Endothelial cell of umbilical vein (primary cell): ENCODE data around the gene IRF2BP1. TPM values are rescaled to one million over a fixed set of nuclear protein-coding genes. Genes with fewer than 3 reads are reported as not detected.

Experiments used
- BruUV-seq: library from RNA; stranded (reverse); fragments of 400-500 nt; replicated peaks from 2 replicates; lab custom pipeline; 2021; lab: Mats Ljungman, UMichigan
- CTCF ChIA-PET: fragments of 300-600, 350-600 bp; sonication (Branson Sonifier 250); formaldehyde crosslinking; loops from one replicate; lab custom pipeline; 2021; ENCODE audit warnings: antibody characterized with exemption, inconsistent platforms; lab: Charles Lee
- POLR2A ChIA-PET: fragments of 300-600, 350-600 bp; sonication (Branson Sonifier 250); formaldehyde crosslinking; loops from one replicate; lab custom pipeline; 2021; ENCODE audit warnings: antibody characterized with exemption, inconsistent platforms; lab: Charles Lee
- DNase-seq: peaks from one replicate; pipeline ENCODE4 v3.0.0-alpha.2; 2011; ENCODE audit warnings: low read depth, low spot score
- FAIRE-seq: peaks from 2 replicates; lab custom pipeline; 2011; peaks lifted over from hg19 to GRCh38; lab: Jason Lieb, UNC
- H2AFZ ChIP-seq: 2 replicates; pipeline ENCODE4 v1.6.0; 2012; ENCODE audit warnings: low read depth, low read length, control low read depth, inconsistent platforms
- H3K27ac ChIP-seq: 2 replicates; pipeline ENCODE4 v1.5.1; 2011; ENCODE audit warnings: low read depth, mild to moderate bottlenecking, control low read depth, low read length, moderate library complexity; ENCODE audit not compliant: insufficient read depth
- H3K27me3 ChIP-seq, 2 experiments: 2 replicates each; pipeline versions ENCODE4 v1.6.0 to v1.6.1; 2011; ENCODE audit warnings: low read length in 2 of 2, mixed read lengths in 1 of 2; ENCODE audit not compliant: control insufficient read depth in 2 of 2, insufficient read depth in 2 of 2
- H3K36me3 ChIP-seq, 2 experiments: 2 replicates in 1 of 2; 3 replicates in 1 of 2; pipeline ENCODE4 v1.5.1; 2011; ENCODE audit warnings: low read length in 2 of 2, mild to moderate bottlenecking in 1 of 2, moderate library complexity in 1 of 2; ENCODE audit not compliant: control insufficient read depth in 2 of 2, insufficient read depth in 2 of 2; ENCODE audit errors: extremely low read depth in 1 of 2
- H3K4me1 ChIP-seq: 3 replicates; pipeline ENCODE4 v1.5.1; 2011; ENCODE audit warnings: mild to moderate bottlenecking, low read length; ENCODE audit not compliant: control insufficient read depth, insufficient read depth; ENCODE audit errors: extremely low read depth
- H3K4me2 ChIP-seq: 2 replicates; pipeline ENCODE4 v1.6.1; 2011; ENCODE audit warnings: low read length, control low read depth, mixed read lengths; ENCODE audit not compliant: insufficient read depth
- H3K4me3 ChIP-seq, 3 experiments: fragments of 200-600 bp in 1 of 3; sonication (generic), shearing (Covaris generic) in 1 of 3; replicated peaks in 1 of 3; 2 replicates each; pipeline ENCODE4 v1.5.1; 2011 to 2016; ENCODE audit warnings: control low read depth in 3 of 3, low read length in 3 of 3, mild to moderate bottlenecking in 2 of 3, inconsistent platforms in 1 of 3, low read depth in 1 of 3, moderate library complexity in 1 of 3; ENCODE audit not compliant: insufficient read depth in 1 of 3
- H3K79me2 ChIP-seq: 2 replicates; pipeline ENCODE4 v1.6.0; 2012; ENCODE audit warnings: low read length, inconsistent platforms; ENCODE audit not compliant: control insufficient read depth, insufficient read depth
- H3K9ac ChIP-seq: replicated peaks from 2 replicates; pipeline ENCODE3; 2011; ENCODE audit warnings: low read length, control low read depth; ENCODE audit not compliant: insufficient read depth; ENCODE audit errors: extremely low read depth
- H3K9me1 ChIP-seq: replicated peaks from 3 replicates; pipeline ENCODE4 v1.6.0; 2011; ENCODE audit warnings: mild to moderate bottlenecking, low read length; ENCODE audit not compliant: control insufficient read depth, insufficient read depth; ENCODE audit errors: extremely low read depth
- H3K9me3 ChIP-seq: replicated peaks from 2 replicates; pipeline ENCODE4 v1.5.1; 2012; ENCODE audit warnings: low read length, inconsistent platforms; ENCODE audit not compliant: control insufficient read depth, insufficient read depth
- H4K20me1 ChIP-seq: replicated peaks from 2 replicates; pipeline ENCODE3; 2011; ENCODE audit warnings: mild to moderate bottlenecking, low read length; ENCODE audit not compliant: control insufficient read depth, insufficient read depth; ENCODE audit errors: extremely low read depth
- CTCF ChIP-seq, 2 donors: IDR thresholded peaks; 1 replicate in 1 of 2; 2 replicates in 1 of 2; pipeline ENCODE4 v1.5.1; 2011; ENCODE audit warnings: low read length in 2 of 2, mild to moderate bottlenecking in 2 of 2, moderate library complexity in 2 of 2, control low read depth in 1 of 2, inconsistent platforms in 1 of 2, low read depth in 1 of 2; ENCODE audit not compliant: insufficient read depth in 1 of 2; ENCODE audit errors: extremely low read depth in 1 of 2
- EZH2 ChIP-seq: IDR thresholded peaks from 2 replicates; pipeline ENCODE4 v1.6.1; 2012; ENCODE audit warnings: borderline replicate concordance, low read depth, mild to moderate bottlenecking, moderate library complexity, low read length, inconsistent platforms; ENCODE audit not compliant: severe bottlenecking
- FOS ChIP-seq: IDR thresholded peaks from 2 replicates; pipeline ENCODE4 v1.6.1; 2011; ENCODE audit warnings: mild to moderate bottlenecking, low read length, moderate library complexity, borderline replicate concordance; ENCODE audit not compliant: insufficient read depth
- JUN ChIP-seq: IDR thresholded peaks from 2 replicates; pipeline ENCODE4 v1.6.1; 2011; ENCODE audit warnings: borderline replicate concordance, low read depth; ENCODE audit not compliant: insufficient read length, insufficient read depth
- MYC ChIP-seq: IDR thresholded peaks from one replicate; pipeline ENCODE4 v1.6.1; 2011; ENCODE audit warnings: mild to moderate bottlenecking, low read depth, low read length
- POLR2A ChIP-seq: IDR thresholded peaks from 2 replicates; pipeline ENCODE4 v1.6.1; 2012; ENCODE audit warnings: low read depth, mild to moderate bottlenecking, control low read depth, low read length
- POLR2AphosphoS5 ChIP-seq: IDR thresholded peaks from 2 replicates; pipeline ENCODE4 v1.6.1; 2012; ENCODE audit warnings: low read depth, mild to moderate bottlenecking, control low read depth, low read length, moderate library complexity; ENCODE audit not compliant: insufficient read depth
- dilution Hi-C: fragments of 300-500 bp; cut with MboI; formaldehyde crosslinking; loops from one replicate; pipeline ENCODE4 v1.15.0; 2019; ENCODE audit warnings: low sequenced_read_pairs; ENCODE audit not compliant: extremely low pct_ligation_motif_present
- intact Hi-C: fragments of 100-400 bp; cut with micrococcal nuclease; formaldehyde crosslinking; loops from one replicate; pipeline ENCODE4 v1.10.0; 2022
- polyA plus RNA-seq, 4 experiments: library from polyadenylated mRNA; depleted of rRNA in 3 of 4; stranded (reverse) in 3 of 4; unstranded in 1 of 4; fragments of >200 nt; gene quantifications; 2 replicates each; pipeline versions ENCODE4 v1.2.1 to v1.2.3, GENCODE V29; 2011 to 2012; ENCODE audit warnings: missing spikeins in 1 of 4
- total RNA-seq: library from RNA; stranded (reverse); gene quantifications from 2 replicates; pipeline ENCODE4 v1.2.3, GENCODE V29; 2021

The IRF2BP1 gene
- total and polyA plus RNA-seq, 2 donors (not counting 3 experiments of a cell fraction or from before 2014, with no cell fraction given) = 12.3 to 17.5 TPM

- dilution Hi-C loops = no loop called here
- H3K4me3 ChIP-seq = peak overlapping the region in 2 of 3 experiments; percentile 16 to 31
- peaks cover 2 to 4% of the 10 kb centered on the region in 2 experiments for H3K36me3 ChIP-seq
- TF ChIP-seq JUN (no peak), CTCF (IDR thresholded peaks at IDR 0.05; ENCODE audit: extremely low read depth in 1 of 2, insufficient read depth in 1 of 2, low read depth in 1 of 2, low read length in 2 of 2) (no peak), EZH2 (no peak), POLR2A (no peak), FOS (no peak), POLR2AphosphoS5 (no peak), MYC (no peak)
- intact Hi-C loops = loop anchor here (1.0 kb wide), 2 partner anchors 20 to 46 kb away; no protein-coding TSS in a partner anchor
- DNase-seq (no peak), FAIRE-seq (no peak)
- peaks cover 29% of the 10 kb centered on the region for H3K79me2 ChIP-seq
- ChIA-PET CTCF (interaction anchor here (0.8 to 2.6 kb wide), 15 partner anchors 13 to 215 kb away, joined by 3 to 24 read pairs (median 4); partner anchors contain the start of genes IRF2BP1 and SIX5), POLR2A (interaction anchor here (0.7 to 0.9 kb wide), 2 partner anchors 93 to 94 kb away, joined by 3 to 7 read pairs; partner anchors contain the start of gene SIX5)
- no peaks in the 10 kb centered on the region for H3K9me1 ChIP-seq
- no peaks in the 10 kb centered on the region for H3K9me3 ChIP-seq
- H3K4me1 ChIP-seq = peaks cover 4% of the 10 kb centered on the region
- no peak overlapping the region for H3K27ac ChIP-seq
- H3K27me3 ChIP-seq = peaks cover 22 to 23% of the 10 kb centered on the region in 2 experiments
- no peaks in the 10 kb centered on the region for H4K20me1 ChIP-seq
- H3K9ac ChIP-seq = no peak overlapping the region
- peak overlapping the region; percentile 62 for H2AFZ ChIP-seq
- BruUV-seq = no TSS peak
- H3K4me2 ChIP-seq = peak overlapping the region; percentile 64
Observed at GRCh38 chr19:45863335-45863839, 22.6 kb downstream of the IRF2BP1 start.
